ENCODE data around the gene SCAMP1.
"Not testable (repeated sequence)": the region's sequence is repeated elsewhere in the genome, so short reads cannot be mapped to it uniquely, and the experiment has no call there.

Gene SCAMP1

GRCh38 chr5:78359831-78360673, at the start of gene SCAMP1:
Gene SCAMP1 (plus strand): TSS chr5:78360617. CDS start chr5:78360672, 55 bp downstream.
- peak; percentile 93 for DNase-seq

GRCh38 chr5:78317515-78317914, 42.9 kb upstream of the SCAMP1 start:
- DNase-seq = no peak

- no peak for DNase-seq
These were observed 42.1 kb upstream of the SCAMP1 start for GRCh38 chr5:78318337-78318736.

GRCh38 chr5:78320401-78320800, 40.0 kb upstream of the SCAMP1 start:
- no peak for DNase-seq

GRCh38 chr5:78323241-78323640, 37.2 kb upstream of the SCAMP1 start:
- DNase-seq = no peak

- DNase-seq = no peak
These were observed 33.5 kb upstream of the SCAMP1 start for GRCh38 chr5:78326930-78327329.

- no peak for DNase-seq
These were observed 32.5 kb upstream of the SCAMP1 start for GRCh38 chr5:78327761-78328510.

- DNase-seq = no peak
These were observed 31.7 kb upstream of the SCAMP1 start for GRCh38 chr5:78328585-78329173.

GRCh38 chr5:78331523-78332080, 28.8 kb upstream of the SCAMP1 start:
- no peak for DNase-seq

GRCh38 chr5:78334811-78335210, 25.6 kb upstream of the SCAMP1 start:
- no peak for DNase-seq

- DNase-seq = no peak
These were observed 24.4 kb upstream of the SCAMP1 start for GRCh38 chr5:78335976-78336375.

GRCh38 chr5:78336698-78337097, 23.7 kb upstream of the SCAMP1 start:
- DNase-seq = no peak

GRCh38 chr5:78339617-78340436, 20.6 kb upstream of the SCAMP1 start:
- no peak for DNase-seq

GRCh38 chr5:78341440-78341839, 19.0 kb upstream of the SCAMP1 start:
- DNase-seq = no peak

GRCh38 chr5:78345485-78345884, 14.9 kb upstream of the SCAMP1 start:
- no peak for DNase-seq

GRCh38 chr5:78353520-78353919, 6.9 kb upstream of the SCAMP1 start:
- no peak for DNase-seq

GRCh38 chr5:78354066-78354670, 6.2 kb upstream of the SCAMP1 start:
- DNase-seq = no peak

- no peak for DNase-seq
These were observed 4.9 kb upstream of the SCAMP1 start for GRCh38 chr5:78355561-78355960.

- DNase-seq = not testable (repeated sequence)
These were observed 974 bp upstream of the SCAMP1 start for GRCh38 chr5:78359455-78359830.

- DNase-seq = no peak
These were observed 182 bp downstream of the SCAMP1 start for GRCh38 chr5:78360674-78360923.

GRCh38 chr5:78360924-78361630, 660 bp downstream of the SCAMP1 start:
- peak; percentile 71 for DNase-seq

- DNase-seq = no peak
These were observed 1.2 kb downstream of the SCAMP1 start for GRCh38 chr5:78361631-78361993.
